ENCODE measurements around the gene PCDHGB1. TPM values are rescaled to one million over a fixed set of nuclear protein-coding genes. Genes with fewer than 3 reads are reported as not detected.

Gene PCDHGB1
- total RNA-seq, 4 donors from 2014 or later: 0.75 to 2.3 (median 1.5) TPM

DNA sequence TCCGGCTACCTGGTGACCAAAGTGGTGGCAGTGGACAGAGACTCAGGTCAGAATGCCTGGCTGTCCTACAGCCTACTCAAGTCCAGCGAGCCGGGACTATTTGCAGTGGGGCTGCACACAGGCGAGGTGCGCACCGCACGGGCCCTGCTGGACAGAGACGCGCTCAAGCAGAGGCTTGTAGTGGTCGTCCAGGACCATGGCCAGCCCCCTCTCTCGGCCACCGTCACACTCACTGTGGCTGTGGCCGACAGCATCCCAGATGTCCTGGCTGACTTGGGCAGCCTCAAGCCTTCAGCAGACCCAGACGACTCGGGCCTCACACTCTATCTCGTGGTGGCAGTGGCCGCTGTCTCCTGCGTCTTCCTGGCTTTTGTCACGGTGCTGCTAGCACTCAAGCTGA, 7.1 kb downstream of the PCDHGB1 start:
- TF ChIP-seq, protein P1, sequence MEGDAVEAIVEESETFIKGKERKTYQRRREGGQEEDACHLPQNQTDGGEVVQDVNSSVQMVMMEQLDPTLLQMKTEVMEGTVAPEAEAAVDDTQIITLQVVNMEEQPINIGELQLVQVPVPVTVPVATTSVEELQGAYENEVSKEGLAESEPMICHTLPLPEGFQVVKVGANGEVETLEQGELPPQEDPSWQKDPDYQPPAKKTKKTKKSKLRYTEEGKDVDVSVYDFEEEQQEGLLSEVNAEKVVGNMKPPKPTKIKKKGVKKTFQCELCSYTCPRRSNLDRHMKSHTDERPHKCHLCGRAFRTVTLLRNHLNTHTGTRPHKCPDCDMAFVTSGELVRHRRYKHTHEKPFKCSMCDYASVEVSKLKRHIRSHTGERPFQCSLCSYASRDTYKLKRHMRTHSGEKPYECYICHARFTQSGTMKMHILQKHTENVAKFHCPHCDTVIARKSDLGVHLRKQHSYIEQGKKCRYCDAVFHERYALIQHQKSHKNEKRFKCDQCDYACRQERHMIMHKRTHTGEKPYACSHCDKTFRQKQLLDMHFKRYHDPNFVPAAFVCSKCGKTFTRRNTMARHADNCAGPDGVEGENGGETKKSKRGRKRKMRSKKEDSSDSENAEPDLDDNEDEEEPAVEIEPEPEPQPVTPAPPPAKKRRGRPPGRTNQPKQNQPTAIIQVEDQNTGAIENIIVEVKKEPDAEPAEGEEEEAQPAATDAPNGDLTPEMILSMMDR (IDR thresholded peaks at IDR 0.05; ENCODE audit: low read depth): no peak

DNA sequence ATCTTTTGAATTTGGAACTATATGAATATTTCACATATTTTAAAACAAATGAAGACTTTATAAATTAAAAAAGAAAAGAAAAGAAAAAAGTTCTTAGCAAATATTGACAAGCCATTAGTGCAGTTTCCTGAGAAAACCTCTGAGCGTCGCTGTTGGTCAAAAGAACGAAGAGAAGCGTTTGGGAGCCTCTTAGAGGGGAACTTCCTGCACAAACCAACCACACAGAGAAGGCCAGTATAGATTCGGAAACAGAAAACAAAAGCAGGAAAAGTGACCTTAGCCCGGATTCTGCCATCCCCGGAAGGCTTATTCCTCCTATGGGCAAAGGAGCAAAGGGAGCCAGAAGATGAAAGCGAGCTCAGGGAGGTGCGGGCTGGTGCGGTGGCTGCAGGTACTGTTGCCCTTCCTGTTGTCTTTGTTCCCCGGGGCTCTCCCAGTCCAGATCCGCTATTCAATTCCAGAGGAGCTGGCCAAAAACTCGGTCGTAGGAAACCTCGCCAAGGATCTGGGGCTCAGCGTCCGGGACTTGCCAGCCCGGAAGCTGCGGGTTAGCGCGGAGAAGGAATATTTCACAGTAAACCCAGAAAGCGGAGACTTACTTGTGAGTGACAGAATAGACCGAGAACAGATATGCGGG, 10.0 kb downstream of the PCDHGB1 start, which contains the start of gene PCDHGB2:
PCDHGB2 (plus strand) TSS at position 205 of the 637 bp plus-strand sequence; CDS start at position 347, 142 bp downstream.
- TF ChIP-seq, protein P1 (IDR thresholded peaks at IDR 0.05; ENCODE audit: low read depth): no peak

DNA sequence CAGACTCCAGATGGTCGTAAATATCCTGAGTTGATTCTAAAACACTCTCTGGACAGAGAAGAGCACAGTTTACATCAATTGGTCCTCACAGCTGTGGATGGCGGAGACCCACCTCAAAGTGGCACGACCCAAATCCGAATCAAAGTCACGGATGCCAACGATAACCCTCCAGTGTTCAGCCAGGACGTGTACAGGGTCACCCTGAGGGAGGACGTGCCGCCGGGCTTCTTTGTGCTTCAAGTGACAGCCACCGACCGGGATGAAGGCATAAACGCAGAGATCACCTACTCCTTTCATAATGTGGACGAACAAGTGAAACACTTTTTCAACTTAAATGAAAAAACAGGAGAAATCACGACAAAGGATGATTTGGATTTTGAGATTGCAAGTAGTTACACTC, 10.8 kb downstream of the PCDHGB1 start:
- TF ChIP-seq, protein P1 (IDR thresholded peaks at IDR 0.05; ENCODE audit: low read depth): no peak

GRCh38 chr5:141362719-141363118, 12.8 kb downstream of the PCDHGB1 start:
- TF ChIP-seq, protein P1 (IDR thresholded peaks at IDR 0.05; ENCODE audit: low read depth): no peak

- TF ChIP-seq, protein P1 (IDR thresholded peaks at IDR 0.05; ENCODE audit: low read depth): no peak
Measured at GRCh38 chr5:141363952-141364660, 14.2 kb downstream of the PCDHGB1 start, which contains the start of gene PCDHGA5. TSS of gene PCDHGA5 (plus strand) at chr5:141364162. CDS start at chr5:141364331, 169 bp downstream.

- TF ChIP-seq, protein P1 (IDR thresholded peaks at IDR 0.05; ENCODE audit: low read depth): no peak
Measured at GRCh38 chr5:141366016-141366896, 16.4 kb downstream of the PCDHGB1 start.

All from subcutaneous adipose tissue (tissue), 4 donors.